ENCODE data around the gene EFNA3.
A peak's percentile ranks its signal among the peaks of the same experiment; 100 is the strongest.

Gene EFNA3, protein sequence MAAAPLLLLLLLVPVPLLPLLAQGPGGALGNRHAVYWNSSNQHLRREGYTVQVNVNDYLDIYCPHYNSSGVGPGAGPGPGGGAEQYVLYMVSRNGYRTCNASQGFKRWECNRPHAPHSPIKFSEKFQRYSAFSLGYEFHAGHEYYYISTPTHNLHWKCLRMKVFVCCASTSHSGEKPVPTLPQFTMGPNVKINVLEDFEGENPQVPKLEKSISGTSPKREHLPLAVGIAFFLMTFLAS

DNA sequence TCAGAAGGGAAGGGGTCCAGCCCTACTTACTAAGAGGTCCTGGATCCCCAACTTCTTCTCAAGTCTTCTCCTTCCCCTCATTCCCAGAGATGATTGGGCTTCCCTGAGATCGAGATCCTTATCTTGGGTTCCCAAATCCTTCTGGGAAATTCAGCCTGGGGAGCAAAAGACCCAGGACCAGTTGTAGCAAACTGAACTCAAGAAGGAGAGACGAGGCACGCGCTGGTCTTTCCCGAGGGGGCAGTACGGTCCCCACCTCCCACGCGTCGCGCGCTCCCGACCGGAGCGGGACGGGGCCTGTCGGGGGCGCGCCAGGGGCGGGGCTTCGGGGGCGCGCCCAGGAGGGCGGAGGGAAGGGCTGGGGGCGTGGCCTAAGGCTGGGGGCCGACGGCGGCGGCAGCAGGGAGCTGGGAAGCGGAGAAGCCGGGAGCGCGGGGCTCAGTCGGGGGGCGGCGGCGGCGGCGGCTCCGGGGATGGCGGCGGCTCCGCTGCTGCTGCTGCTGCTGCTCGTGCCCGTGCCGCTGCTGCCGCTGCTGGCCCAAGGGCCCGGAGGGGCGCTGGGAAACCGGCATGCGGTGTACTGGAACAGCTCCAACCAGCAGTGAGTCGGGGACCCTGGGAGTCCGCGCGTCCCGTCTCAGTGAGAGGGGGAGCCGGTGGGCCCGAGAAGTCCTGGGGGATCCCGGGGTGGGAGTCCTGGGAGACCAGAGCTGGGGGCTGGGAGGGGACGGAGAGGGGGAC, at the start of gene EFNA3:
Gene EFNA3 (plus strand): TSS at position 369 of the 741 bp plus-strand sequence. CDS start 105 bp downstream, at position 474.
- peak; percentile 63 for DNase-seq

DNA sequence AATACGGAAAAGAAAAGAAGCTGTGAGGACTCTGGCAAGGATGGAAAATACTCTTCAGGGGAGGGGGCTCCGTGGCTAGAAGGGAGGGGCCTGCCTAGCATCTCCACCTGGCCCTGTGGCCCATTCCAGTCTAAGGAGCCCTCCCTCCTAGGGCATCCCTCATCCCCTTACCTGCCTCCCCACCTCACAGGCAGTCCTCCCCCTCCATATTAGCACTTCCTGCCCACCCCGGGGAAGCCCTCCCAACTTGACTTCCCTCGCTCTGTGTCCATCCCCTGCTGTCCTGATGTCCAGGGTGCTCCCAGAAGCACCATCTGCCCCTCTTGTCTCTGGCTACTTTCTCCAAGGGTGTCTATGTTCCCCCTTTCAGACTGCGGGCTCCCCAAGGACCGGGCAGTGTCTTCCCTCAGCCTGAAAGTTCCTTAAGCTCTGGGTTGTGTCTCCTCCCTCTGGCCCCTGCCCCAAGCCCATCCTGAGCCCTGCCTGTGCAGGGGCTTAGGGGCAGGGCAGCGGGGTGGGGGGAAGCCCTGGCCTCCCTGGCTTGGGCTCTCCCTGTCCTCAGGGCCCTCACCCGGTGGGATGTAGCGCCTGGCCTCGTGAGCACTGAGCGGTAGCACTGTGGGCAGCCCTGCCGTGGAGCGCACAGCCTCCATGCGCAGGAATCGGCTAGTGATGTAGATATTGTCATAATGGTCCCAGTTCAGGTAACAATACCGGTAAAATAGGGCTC, 49.0 kb upstream of the EFNA3 start:
- no peak for DNase-seq

DNA sequence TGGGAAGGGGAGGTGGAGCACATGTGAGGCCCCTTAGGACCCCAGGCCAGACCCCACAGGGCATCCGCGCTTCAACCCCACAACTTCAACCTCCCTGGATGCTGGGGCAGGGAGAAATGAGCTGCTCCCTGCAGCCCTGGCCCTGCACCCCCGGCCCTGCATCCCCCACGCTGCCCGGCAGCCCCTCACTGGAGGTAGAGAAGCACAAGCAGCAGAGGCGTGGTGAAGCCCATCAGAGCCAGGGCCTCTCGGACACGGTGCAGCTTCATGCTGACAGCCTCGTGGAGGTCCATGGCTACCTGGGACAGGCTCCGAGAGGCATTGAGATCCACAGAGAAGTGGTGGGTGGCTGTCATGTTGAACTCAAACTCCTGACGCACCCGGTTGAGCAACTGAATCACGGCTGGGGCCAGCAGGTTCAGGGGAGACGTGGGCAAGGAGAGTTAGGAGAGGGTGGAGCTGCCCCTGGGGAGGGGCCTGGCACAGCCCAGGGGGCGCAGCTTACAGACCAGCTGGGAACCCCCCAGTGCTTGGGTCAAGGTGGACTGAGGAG, 48.3 kb upstream of the EFNA3 start:
- DNase-seq: no peak

DNA sequence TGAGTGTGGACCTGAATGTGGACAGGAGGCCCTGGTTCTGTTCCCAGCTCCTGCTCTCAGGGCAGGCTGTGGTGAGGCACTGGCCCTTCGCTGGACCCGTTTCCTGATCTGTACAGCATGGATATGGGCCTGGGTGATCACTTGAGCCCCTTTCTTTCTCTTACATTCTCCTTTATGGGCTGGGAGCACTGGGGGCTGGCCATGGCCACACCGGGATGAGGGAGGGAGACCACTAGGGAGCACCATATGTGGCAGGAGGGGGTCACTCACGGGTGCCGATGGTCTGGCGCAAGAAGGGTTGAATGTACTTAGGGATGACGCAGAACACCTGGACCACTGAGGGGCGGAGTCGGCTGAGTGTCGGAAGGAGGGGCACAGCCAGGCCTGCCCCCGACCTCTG, 47.7 kb upstream of the EFNA3 start:
- no peak for DNase-seq

DNA sequence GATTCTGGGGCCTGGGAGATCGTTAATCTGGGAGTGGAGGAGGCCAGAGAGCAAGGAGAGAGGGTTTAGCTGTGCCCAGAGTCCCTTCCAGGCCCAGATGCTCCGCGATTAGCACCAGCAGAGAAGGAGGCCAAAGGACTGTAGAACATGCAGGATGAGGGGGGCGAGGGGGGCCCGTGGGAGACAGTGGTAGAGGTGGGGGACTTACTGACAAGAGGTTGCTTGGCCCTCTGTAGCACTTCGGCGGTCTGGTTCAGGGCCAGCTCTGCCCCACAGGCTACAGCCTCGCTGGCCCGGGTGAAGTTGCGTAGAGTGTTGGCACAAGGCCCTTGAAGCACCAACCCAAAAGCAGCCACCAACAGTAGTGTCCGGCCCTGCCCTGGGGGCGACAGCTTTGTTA, 45.8 kb upstream of the EFNA3 start:
- DNase-seq: no peak

DNA sequence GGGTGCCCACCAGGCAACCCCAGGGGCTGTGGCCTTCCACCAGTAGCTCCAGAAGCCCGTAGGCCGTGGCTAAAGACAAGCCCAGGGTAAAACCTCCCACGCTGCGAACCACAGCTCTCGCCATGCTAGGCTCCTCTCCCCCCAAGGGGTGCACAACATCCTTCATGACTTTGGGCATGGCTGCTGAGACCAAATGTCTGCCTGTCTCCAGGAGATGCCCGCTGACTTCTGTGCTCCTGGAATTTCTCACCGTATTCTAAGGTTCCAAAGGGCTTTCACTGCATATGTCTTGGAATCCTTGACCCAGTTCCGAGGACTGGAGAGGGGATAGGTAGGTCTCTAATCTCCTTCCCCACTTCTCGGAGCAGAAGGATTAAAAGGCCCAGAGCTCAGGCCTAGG, 45.1 kb upstream of the EFNA3 start, which contains the start of the genes DCST1 and DCST2:
Gene DCST1 (plus strand): TSS at position 301 of the 400 bp plus-strand sequence. CDS start 213 bp downstream, outside the sequence.
Gene DCST2 (minus strand): TSS at position 258 of the 400 bp plus-strand sequence. CDS start 80 bp downstream, at position 178.
- DNase-seq: no peak

DNA sequence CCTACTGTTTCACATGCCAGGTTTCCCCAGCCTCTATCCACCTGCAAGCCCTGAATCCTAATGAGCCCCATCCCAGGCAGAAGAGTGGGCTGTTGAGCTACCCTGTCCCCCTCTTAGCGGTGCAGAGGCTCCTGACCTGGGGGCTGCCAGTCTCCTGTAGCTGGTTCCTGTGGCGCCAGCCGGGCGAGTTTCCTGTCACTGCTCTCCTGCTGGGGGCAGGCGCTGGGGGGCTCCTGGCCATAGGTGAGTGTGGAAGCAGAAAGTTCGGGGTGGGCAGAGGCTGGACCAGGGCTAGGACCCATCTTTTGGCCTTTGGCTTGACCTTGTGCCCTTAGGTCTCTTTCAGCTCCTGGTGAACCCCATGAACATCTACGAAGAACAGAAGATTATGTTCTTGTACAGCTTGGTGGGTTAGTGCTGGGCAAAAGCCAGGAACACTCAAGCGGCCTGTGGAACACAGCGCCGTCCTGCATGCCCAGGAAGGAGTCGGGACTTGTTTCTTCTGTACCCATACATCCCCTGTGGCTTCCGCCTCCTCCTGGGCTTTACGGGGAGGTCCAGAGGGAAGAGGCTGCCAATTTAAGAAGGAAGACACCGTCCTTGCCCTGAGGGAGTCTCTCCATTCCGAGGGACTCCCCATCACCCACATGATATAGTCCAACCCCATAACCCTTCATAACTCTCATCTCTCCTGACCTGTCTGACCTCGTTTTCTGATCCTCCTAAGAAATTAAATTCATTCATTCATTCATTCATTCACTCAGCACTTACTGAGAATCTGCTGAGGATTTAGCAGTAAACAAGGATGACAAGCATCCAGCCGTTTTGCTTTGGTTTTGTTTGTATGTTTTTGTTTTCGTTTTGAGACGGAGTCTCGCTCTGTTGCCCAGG, 44.1 kb upstream of the EFNA3 start:
- no peak for DNase-seq

DNA sequence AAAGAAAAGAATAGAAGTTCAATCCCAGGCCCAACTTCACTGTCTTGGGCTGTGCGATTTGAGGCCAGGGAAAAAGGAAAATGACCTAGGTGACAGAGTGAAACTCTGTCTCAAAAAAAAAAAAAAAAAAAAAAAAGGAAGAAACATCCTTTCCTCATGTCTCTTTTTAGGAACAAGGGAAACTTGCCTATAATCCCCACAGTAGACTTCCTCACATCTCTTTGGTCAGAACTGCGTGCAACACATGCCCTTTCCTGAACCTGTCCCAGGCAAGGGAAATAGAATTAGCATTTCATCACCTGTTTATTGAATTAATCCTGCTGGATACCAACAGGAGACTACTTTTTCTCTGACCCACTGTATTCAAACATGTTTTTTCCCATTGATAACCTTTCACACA, 42.7 kb upstream of the EFNA3 start:
- no peak for DNase-seq

DNA sequence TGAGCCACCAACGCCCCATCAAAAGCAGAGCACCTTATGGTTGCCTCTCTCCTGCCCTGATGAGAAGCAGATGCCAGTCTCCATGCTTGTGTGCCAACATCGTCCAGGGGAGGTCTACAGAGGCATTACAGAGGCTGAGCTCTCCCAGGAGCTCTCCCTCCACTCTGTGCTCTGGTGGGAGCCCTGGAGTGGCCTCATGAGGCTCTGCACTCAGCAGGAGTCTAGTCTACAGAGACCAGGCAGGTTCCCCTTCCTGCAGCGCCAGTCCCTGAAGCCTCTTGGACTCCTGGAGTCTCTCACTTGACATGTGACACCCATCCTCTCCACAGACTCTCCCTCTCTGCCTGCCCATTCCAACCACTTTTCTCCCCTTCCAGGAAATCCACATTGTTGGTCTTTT, 41.6 kb upstream of the EFNA3 start:
- no peak for DNase-seq

DNA sequence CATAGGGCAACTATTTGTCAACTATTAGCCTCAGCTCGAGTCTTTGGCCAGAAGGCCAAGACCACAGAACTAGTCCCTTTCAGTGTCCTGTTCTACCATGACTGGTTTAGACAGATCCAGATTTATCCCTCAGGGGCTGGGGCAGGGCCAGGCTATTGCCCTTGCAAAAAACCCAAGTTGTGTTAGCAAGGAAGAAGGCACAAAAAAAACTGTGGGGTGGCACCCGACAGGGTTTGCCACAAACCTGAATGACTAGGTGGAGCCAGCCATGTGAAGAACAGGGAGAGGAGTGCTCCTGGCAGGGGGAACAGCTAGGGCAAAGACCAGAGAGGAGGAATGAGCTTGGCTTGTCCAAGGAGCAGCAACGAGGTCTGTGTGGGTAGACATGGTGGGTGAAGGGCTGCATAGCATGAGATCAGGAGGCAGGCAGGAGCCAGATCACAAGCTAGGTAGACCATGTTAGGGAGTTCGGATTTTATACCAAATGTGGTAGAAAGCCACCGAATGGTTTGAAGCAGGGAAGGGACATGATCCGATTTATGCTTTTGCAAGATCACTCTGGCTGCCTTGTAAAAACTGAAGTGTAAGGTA, 40.7 kb upstream of the EFNA3 start:
- no peak for DNase-seq

DNA sequence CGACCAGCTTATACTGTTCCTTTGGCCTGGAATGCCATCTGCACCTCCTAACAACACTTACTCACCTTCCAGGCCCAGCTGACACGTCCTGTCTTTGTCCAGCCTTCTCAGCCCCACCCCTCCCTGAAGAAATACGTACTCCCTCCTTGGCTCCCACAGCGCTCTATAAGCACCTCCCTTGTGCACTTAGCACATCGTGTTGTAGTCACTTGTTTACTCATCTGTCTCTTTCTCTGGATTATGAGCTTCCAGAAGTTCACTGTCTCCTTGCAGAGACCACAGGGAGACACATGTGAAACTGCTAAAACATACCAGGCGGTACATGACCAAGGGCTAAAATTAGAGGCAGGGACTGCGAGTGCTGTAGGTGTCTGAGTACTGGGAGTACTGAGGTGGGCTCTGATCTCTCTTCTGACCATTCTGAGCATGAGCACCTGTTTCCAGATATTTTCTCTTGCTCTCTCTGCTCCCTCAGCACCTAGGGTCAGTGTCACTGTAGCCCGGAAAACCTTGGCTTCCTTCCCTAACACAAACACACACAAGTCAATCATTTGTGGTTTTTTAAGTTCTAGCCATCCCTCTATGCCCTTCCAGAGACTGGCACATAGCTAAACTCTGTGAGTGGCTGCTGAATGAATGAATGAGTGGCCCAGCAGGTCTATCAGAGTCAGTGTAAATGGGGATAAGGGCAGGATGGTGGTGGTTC, 39.9 kb upstream of the EFNA3 start:
- no peak for DNase-seq

DNA sequence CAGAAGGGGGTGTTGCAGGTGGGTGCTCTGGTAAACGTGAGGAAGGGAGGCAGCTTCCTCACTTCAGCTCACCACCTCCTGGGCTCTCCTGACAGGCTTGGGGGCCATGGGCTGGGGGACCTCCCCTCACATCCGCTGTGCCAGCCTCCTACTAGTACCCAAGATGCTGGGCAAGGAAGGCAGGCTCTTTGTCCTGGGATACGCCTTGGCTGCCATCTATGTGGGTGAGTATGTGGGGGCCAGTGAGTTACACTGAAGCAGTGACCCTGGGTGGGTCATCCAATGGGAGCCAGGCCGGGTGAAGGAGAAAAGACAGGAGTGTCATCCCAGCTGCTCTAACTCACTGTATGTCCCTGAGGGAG, 39.3 kb upstream of the EFNA3 start:
- DNase-seq: no peak

DNA sequence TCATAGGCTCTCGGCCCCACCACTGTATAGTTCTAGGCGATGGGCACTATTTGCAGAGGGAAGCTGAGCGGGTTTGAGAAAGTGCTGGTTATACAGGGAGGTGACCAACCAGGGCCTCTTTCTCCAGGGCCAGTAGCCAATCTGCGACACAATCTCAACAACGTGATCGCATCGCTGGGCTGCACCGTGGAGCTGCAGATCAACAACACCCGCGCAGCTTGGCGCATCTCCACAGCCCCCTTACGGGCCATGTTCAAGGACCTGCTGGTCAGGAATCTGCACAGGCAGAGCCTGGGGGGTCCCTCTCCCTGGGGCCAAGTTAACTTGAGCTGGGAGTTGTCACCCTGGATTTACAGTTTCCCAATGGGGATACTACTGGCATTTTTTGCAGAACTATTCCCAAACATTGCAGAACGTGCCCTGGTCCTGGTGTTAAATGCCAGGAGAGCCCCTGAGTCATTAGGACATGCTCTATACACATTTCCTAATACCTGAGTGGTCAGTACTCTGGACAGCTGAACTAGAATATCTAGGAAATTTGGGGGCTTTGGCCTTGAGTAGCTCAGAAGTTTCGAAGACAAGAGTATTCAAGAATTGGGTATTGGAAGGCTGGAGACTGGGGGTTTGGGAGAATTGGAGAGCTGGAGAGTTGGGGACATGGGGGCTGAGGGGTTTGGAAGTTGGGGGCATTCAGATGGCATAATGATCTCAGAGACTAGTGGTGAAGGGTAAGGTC, 38.1 kb upstream of the EFNA3 start:
- DNase-seq: no peak

DNA sequence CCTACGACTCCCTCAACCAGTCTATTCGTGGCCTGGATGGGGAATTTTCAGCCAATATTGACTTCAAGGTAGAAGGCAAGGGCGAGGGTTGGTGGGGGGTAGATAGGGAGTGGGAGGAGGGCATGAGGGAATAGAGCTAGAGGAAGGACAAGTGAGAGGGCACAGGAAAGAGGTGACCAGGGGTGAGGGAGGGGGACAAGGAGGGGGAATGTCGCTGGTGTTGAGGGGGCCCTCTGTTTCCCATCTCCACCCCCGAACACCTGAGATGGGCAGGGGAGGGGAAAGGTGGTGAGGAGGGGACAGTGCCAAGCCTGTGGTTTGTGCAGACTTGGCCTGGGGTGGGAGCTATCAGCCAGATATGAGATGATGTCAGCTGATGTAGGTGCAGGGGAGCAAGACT, 35.8 kb upstream of the EFNA3 start:
- DNase-seq: no peak

DNA sequence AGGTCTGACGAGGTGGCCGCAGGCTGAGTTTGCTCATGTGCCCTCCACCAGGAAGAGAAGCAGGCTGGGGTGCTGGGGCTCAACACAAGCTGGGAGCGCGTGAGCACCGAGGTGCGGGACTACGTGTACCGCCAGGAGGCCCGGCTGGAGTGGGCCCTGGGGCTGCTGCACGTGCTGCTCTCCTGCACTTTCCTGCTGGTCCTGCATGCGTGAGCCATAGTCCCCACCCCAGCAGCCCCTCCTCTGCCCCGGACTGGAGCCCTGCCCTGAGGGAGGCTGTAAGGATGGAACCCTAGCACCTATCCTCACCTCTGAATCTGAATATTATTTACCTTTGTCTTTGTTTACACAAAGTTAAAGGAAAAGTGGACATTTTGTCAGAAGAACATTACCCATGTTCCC, 35.3 kb upstream of the EFNA3 start:
- DNase-seq: no peak

DNA sequence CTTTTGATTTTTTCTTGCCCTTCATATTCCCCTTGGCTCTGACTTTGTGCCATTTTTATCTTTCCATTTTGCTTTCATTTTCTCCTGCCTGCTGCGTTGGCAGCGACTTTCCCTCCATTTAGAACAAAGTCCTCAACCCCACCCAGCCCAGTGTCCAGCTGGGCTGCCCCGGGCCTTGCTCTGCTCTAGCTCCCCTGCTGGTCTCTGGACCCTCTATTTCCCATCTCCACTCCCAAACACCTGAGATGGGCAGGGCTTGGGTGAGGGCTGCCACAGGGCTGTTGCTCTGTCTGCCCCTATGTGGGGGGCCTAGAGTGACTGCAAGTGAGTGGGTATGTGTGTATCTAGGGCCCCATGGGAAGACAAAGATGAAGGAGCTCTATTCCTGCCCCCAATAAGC, 34.8 kb upstream of the EFNA3 start:
- DNase-seq: no peak

DNA sequence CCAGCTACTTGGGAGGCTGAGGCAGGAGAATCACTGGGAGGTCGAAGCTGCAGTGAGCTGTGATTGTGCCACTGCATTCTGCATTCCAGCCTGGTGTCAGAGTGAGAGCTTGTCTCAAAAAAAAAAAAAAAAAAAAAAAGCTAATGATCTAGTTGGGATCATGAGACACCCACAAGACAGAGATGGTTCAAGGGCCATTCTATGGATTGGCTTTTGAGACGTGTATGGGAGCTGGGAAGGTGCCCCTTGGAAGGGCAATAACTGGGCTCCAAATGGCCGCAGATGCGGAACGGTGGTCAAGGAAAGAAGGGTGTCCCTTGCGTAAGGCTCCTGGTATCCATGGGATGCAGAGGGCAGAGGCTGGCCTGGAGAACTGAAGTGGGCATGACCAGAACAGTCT, 34.3 kb upstream of the EFNA3 start:
- DNase-seq: no peak

DNA sequence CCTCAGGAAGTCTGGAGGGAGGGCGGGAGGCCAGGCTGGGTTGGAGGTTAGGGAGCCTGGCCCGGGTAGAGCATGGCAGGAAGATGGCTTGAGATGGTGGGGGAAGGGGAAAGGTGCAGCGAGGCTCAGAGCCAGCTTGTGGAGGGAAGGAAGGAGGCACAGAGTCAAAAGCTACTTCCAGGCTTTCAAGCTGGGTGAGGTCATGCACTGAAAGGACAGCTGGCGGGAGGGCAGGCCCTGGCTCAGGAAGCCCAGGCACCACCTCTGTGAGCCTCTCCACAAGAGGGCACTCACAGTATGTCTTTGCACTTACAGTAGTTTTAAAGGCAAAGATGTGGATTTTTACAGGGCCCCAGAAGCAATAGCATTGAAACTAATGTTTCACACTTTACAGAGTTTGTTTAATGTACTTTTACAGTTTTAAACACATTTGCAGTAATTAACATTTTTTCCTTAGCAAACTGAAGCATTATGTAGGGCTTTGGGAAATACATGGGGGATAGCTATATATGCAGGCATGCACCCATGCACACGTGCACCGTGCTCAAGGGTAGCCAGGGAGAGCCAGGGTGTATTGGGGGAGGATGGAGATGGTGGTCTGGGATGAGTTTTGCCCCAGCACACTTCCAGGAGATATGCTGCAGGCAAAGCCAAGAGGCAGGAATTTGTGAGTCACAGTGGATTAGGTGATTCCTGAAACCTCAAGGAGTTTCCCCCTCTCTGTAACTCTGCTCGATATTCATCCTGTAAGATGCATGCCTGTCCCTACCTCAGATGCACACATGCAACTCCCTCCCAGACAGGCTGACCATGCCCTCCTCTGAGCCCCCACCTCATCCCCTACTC, 33.6 kb upstream of the EFNA3 start:
- DNase-seq: peak; percentile 69

DNA sequence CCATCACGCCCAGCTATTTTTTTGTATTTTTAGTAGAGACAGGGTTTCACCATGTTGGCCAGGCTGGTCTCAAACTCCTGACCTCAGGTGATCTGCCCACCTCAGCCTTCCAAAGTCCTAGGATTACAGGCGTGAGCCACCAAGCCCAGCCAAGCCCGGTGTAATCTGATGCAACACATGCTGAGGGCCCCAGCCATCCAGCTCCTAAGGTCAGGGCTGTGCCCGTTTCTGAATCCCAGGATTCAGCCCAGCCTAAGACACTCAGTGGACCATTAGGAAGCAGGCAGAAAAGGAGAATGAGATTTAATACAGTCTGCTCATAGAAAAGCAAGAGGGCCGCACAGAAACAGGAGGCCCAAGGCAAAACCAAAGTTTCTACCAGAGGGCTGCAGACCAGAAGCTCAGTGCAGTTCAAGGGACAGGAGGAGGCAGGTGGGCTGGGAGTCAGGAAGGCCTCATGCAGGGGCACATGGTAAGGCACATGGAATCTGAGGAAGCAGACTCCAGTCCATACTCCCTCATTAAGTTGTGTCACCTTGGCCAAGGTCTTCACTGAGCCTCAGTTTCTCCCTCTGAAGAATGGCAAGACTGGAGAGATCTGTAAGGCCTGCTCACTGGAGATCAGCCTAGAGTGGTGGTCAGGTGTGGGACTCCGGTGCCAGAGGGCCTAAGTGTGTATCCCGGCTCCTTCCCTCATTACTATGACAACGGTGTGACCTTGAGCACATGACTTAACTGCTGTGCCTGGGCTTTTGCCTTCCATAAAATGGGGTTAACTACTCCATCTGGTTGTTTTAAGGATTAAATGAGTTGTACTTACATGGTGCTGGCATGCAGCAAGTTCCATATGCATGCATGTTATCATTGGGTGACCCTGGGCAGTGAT, 29.9 kb upstream of the EFNA3 start:
- DNase-seq: no peak

All from activated CD4-positive, alpha-beta T cell treated with anti-CD3 and anti-CD28 coated beads, Interleukin-2, amount 50 U/mL, for 16 hours (primary cell).